Left lung (tissue), 10 donors: ENCODE measurements around the gene FAM13A. TPM values are rescaled to one million over a fixed set of nuclear protein-coding genes. Genes with fewer than 3 reads are reported as not detected.
"Not testable (repeated sequence)": the region's sequence is repeated elsewhere in the genome, so short reads cannot be mapped to it uniquely, and the experiment has no call there.

ENCODE experiments used
- ATAC-seq: fragments of 200-7000 bp; cut with Tn5 transposase; one replicate; pipeline ENCODE4 v1.9.1; 2020; ENCODE audit warnings: moderate library complexity
- DNase-seq, 4 donors: peaks; one replicate each; pipeline ENCODE4 v3.0.0-alpha.2; 2013 to 2020
- H3K27ac ChIP-seq, 2 donors: fragments of 200-600 bp; sonication (generic) in 1 of 2; one replicate each; pipeline versions ENCODE4 v1.5.0 to v1.8.0; 2020 to 2021
- H3K27me3 ChIP-seq, 2 donors: fragments of 200-600 bp; sonication (generic) in 1 of 2; one replicate each; pipeline versions ENCODE4 v1.5.0 to v1.8.0; 2020 to 2021
- H3K36me3 ChIP-seq, 2 donors: fragments of 200-600 bp; sonication (generic) in 1 of 2; one replicate each; pipeline versions ENCODE4 v1.5.0 to v1.8.0; 2020 to 2021
- H3K4me1 ChIP-seq, 2 donors: fragments of 200-600 bp; one replicate each; pipeline ENCODE4 v1.8.0; 2021
- H3K4me3 ChIP-seq, 2 donors: fragments of 200-600 bp; sonication (generic) in 1 of 2; one replicate each; pipeline versions ENCODE4 v1.5.0 to v1.8.0; 2020 to 2021; ENCODE audit warnings: mild to moderate bottlenecking in 1 of 2
- H3K9me3 ChIP-seq, 2 donors: fragments of 200-600 bp; sonication (generic) in 1 of 2; one replicate each; pipeline versions ENCODE4 v1.5.0 to v1.8.0; 2020 to 2021
- CTCF ChIP-seq, 2 donors: fragments of 200-600 bp; sonication (generic) in 1 of 2; IDR thresholded peaks; one replicate each; pipeline versions ENCODE4 v1.5.0 to v1.8.0; 2021; ENCODE audit warnings: antibody characterized with exemption in 2 of 2
- intact Hi-C, 2 donors: fragments of 100-400 bp; cut with DNase I; formaldehyde crosslinking; loops; one replicate each; pipeline versions ENCODE4 v1.11.2 to v1.14.2; 2022
- polyA plus RNA-seq, 6 donors: library from polyadenylated mRNA; unstranded; fragments of 120-200 nt; gene quantifications; one replicate each; pipeline ENCODE4 v1.2.1, GENCODE V29; 2013; ENCODE audit not compliant: insufficient read length in 6 of 6
- total RNA-seq, 2 donors: library from RNA; stranded (reverse); fragmentation: NEBNext Ultra II Directional; extraction: Animal tissue kit (Norgen Biotek cat#: 25700); gene quantifications; one replicate each; pipeline ENCODE4 v1.2.1, GENCODE V29; 2021
- donor health status: DM: no; HTN: yes; CAD: no.
- donor health status: DM: no; HTN: no; CAD: no.

FAM13A gene
- total and polyA plus RNA-seq, 8 donors, result 22.2 to 69.5 (median 52.2) TPM

- ATAC-seq (no peak), DNase-seq (no peak)
- no peaks in the 10 kb centered on the region for H3K9me3 ChIP-seq
- H3K4me1 ChIP-seq, result peaks cover 5 to 7% of the 10 kb centered on the region in 2 donors
- TF ChIP-seq CTCF (IDR thresholded peaks at IDR 0.05), result no peak
- no peak overlapping the region for H3K27ac ChIP-seq
- intact Hi-C loops, result no loop called here
- no peaks in the 10 kb centered on the region for H3K36me3 ChIP-seq
- no peak overlapping the region for H3K4me3 ChIP-seq
- H3K27me3 ChIP-seq, result no peaks in the 10 kb centered on the region
These were observed 58.1 kb downstream of the FAM13A start for GRCh38 chr4:88998891-88999290.

GRCh38 chr4:88998001-88998400, 59.0 kb downstream of the FAM13A start:
- no peak for TF ChIP-seq CTCF (IDR thresholded peaks at IDR 0.05)
- H3K4me3 ChIP-seq, result no peak overlapping the region
- ATAC-seq (no peak), DNase-seq (no peak)
- H3K9me3 ChIP-seq, result no peaks in the 10 kb centered on the region
- intact Hi-C loops, result no loop called here
- no peaks in the 10 kb centered on the region for H3K36me3 ChIP-seq
- peaks cover 5 to 7% of the 10 kb centered on the region in 2 donors for H3K4me1 ChIP-seq
- H3K27ac ChIP-seq, result no peak overlapping the region
- no peaks in the 10 kb centered on the region for H3K27me3 ChIP-seq

GRCh38 chr4:88995874-88996273, 61.1 kb downstream of the FAM13A start:
- intact Hi-C loops, result no loop called here
- Histone ChIP-seq H3K9me3 (no peaks in the 10 kb centered on the region), H3K27ac (no peak overlapping the region), H3K27me3 (no peaks in the 10 kb centered on the region), H3K4me1 (peaks cover 0 to 2% of the 10 kb centered on the region in 2 donors), H3K4me3 (no peak overlapping the region), H3K36me3 (no peaks in the 10 kb centered on the region)
- ATAC-seq (no peak), DNase-seq (no peak)
- TF ChIP-seq CTCF (IDR thresholded peaks at IDR 0.05), result no peak

- H3K4me3 ChIP-seq, H3K36me3 ChIP-seq, H3K4me1 ChIP-seq, H3K27ac ChIP-seq, H3K27me3 ChIP-seq, DNase-seq, ATAC-seq, intact Hi-C loops, H3K9me3 ChIP-seq: not testable (repeated sequence)
These were observed 61.7 kb downstream of the FAM13A start for GRCh38 chr4:88995257-88995656.

GRCh38 chr4:88993246-88993645, 63.7 kb downstream of the FAM13A start:
- no peaks in the 10 kb centered on the region for H3K27me3 ChIP-seq
- DNase-seq, result no peak
- no peak overlapping the region for H3K27ac ChIP-seq
- no peaks in the 10 kb centered on the region for H3K9me3 ChIP-seq
- H3K4me3 ChIP-seq, result no peak overlapping the region
- peaks cover 0 to 5% of the 10 kb centered on the region in 2 donors for H3K4me1 ChIP-seq
- ATAC-seq, result no peak
- intact Hi-C loops, result no loop called here
- no peaks in the 10 kb centered on the region for H3K36me3 ChIP-seq
- TF ChIP-seq CTCF (IDR thresholded peaks at IDR 0.05), result no peak

- DNase-seq, result no peak
- Histone ChIP-seq H3K4me3 (no peak overlapping the region), H3K27ac (no peak overlapping the region), H3K36me3 (no peaks in the 10 kb centered on the region), H3K27me3 (no peaks in the 10 kb centered on the region), H3K9me3 (no peaks in the 10 kb centered on the region), H3K4me1 (peaks cover 0 to 5% of the 10 kb centered on the region in 2 donors)
- no peak for TF ChIP-seq CTCF (IDR thresholded peaks at IDR 0.05)
- intact Hi-C loops, result no loop called here
- ATAC-seq, result peak; percentile 27
These were observed 65.2 kb downstream of the FAM13A start for GRCh38 chr4:88991746-88992145.
